KG1 (cell line): ENCODE results near the gene TACR1.
"Not testable (repeated sequence)": the region's sequence is repeated elsewhere in the genome, so short reads cannot be mapped to it uniquely, and the experiment has no call there.

ENCODE experiments used
- DNase-seq: peaks from one replicate; lab custom pipeline; 2025; lab: John Stamatoyannopoulos, UW

Gene TACR1

GRCh38 chr2:75088791-75089190, 110.5 kb downstream of the TACR1 start:
- DNase-seq: no peak

- DNase-seq: no peak
Measured at GRCh38 chr2:75087736-75088135, 111.6 kb downstream of the TACR1 start.

- DNase-seq: no peak
Measured at GRCh38 chr2:75079575-75079974, 119.7 kb downstream of the TACR1 start.

- no peak for DNase-seq
Measured at GRCh38 chr2:75077909-75078308, 121.4 kb downstream of the TACR1 start.

- no peak for DNase-seq
Measured at GRCh38 chr2:75076088-75076487, 123.2 kb downstream of the TACR1 start.

GRCh38 chr2:75074708-75075107, 124.6 kb downstream of the TACR1 start:
- no peak for DNase-seq

- DNase-seq: no peak
Measured at GRCh38 chr2:75074228-75074627, 125.1 kb downstream of the TACR1 start.

- no peak for DNase-seq
Measured at GRCh38 chr2:75071766-75072165, 127.6 kb downstream of the TACR1 start.

GRCh38 chr2:75068546-75068945, 130.8 kb downstream of the TACR1 start:
- no peak for DNase-seq

- no peak for DNase-seq
Measured at GRCh38 chr2:75067506-75067905, 131.8 kb downstream of the TACR1 start.

- DNase-seq: no peak
Measured at GRCh38 chr2:75066121-75066902, 133.0 kb downstream of the TACR1 start.

- DNase-seq: no peak
Measured at GRCh38 chr2:75065402-75066008, 133.8 kb downstream of the TACR1 start.

- peak; percentile 34 for DNase-seq
Measured at GRCh38 chr2:75064691-75065396, 134.5 kb downstream of the TACR1 start.

- DNase-seq: no peak
Measured at GRCh38 chr2:75063906-75064305, 135.4 kb downstream of the TACR1 start.

GRCh38 chr2:75058427-75058826, 140.9 kb downstream of the TACR1 start:
- DNase-seq: no peak

- DNase-seq: not testable (repeated sequence)
Measured at GRCh38 chr2:75057150-75057549, 142.2 kb downstream of the TACR1 start.

GRCh38 chr2:75055820-75056675, 143.3 kb downstream of the TACR1 start:
- no peak for DNase-seq

- DNase-seq: no peak
Measured at GRCh38 chr2:75055142-75055819, 144.0 kb downstream of the TACR1 start.

- DNase-seq: no peak
Measured at GRCh38 chr2:75054296-75054695, 145.0 kb downstream of the TACR1 start.

GRCh38 chr2:75053484-75054112, 145.7 kb downstream of the TACR1 start:
- DNase-seq: no peak

- no peak for DNase-seq
Measured at GRCh38 chr2:75047992-75048625, 151.2 kb downstream of the TACR1 start.
